Transverse colon (tissue), 4 donors: ENCODE data around the gene PTPRD. TPM values are rescaled to one million over a fixed set of nuclear protein-coding genes. Genes with fewer than 3 reads are reported as not detected.

Source experiments
- DNase-seq: peaks from one replicate; pipeline ENCODE4 v3.0.0-alpha.2; 2019
- H3K27ac ChIP-seq, 4 donors: fragments of 200-600 bp; sonication (generic); 2 replicates each; pipeline ENCODE4 v1.5.1; 2016 to 2018; ENCODE audit warnings: inconsistent platforms in 4 of 4
- H3K27me3 ChIP-seq: fragments of 200-600 bp; sonication (generic); 2 replicates; pipeline ENCODE4 v1.5.1; 2017; ENCODE audit warnings: inconsistent platforms
- H3K36me3 ChIP-seq, 4 donors: fragments of 200-600 bp; sonication (generic); 2 replicates each; pipeline ENCODE4 v1.5.1; 2017 to 2019; ENCODE audit warnings: inconsistent platforms in 4 of 4
- H3K4me1 ChIP-seq, 4 donors: fragments of 200-600 bp; sonication (generic); 2 replicates each; pipeline ENCODE4 v1.5.1; 2017 to 2020; ENCODE audit warnings: inconsistent platforms in 4 of 4
- H3K4me3 ChIP-seq, 4 donors: fragments of 200-600 bp; sonication (generic); 1 replicate in 1 of 4; 2 replicates in 3 of 4; pipeline versions ENCODE4 v1.5.1 to v1.6.1; 2017 to 2019; ENCODE audit warnings: inconsistent platforms in 4 of 4
- H3K9me3 ChIP-seq, 2 donors: fragments of 200-600 bp; sonication (generic); 2 replicates each; pipeline ENCODE4 v1.5.1; 2017 to 2019; ENCODE audit warnings: inconsistent platforms in 2 of 2
- EP300 ChIP-seq: sonication (generic); formaldehyde crosslinking; IDR thresholded peaks from one replicate; pipeline ENCODE4 v1.6.1; 2017; ENCODE audit warnings: antibody characterized with exemption, low read depth
- POLR2A ChIP-seq: fragments of 450-650 bp; IDR thresholded peaks from one replicate; pipeline ENCODE4 v1.6.1; 2016; ENCODE audit warnings: antibody characterized with exemption, mild to moderate bottlenecking, moderate library complexity
- POLR2AphosphoS5 ChIP-seq, 3 donors: sonication (generic); formaldehyde crosslinking; IDR thresholded peaks; one replicate each; pipeline ENCODE4 v1.6.1; 2016; ENCODE audit warnings: antibody characterized with exemption in 3 of 3
- WGBS, 2 donors: methylation state at CpG; one replicate each; pipeline ENCODE4 v1.1.5; 2018; ENCODE audit warnings: low coverage in 1 of 2; 5-methylcytosine and 5-hydroxymethylcytosine counted together
- in situ Hi-C, 4 donors: fragments of 200-750 bp; cut with MboI; loops; one replicate each; pipeline versions ENCODE4 v1.15.0 to v1.15.1; 2017; ENCODE audit warnings: low sequenced_read_pairs in 3 of 4, low pct_ligation_motif_present in 1 of 4, low pct_unique_long_range_greater_than_20kb in 1 of 4
- intact Hi-C: fragments of 100-400 bp; cut with DNase I; formaldehyde crosslinking; loops from one replicate; pipeline ENCODE4 v1.15.1; 2023; ENCODE audit warnings: low total_unique reads
- total RNA-seq, 4 donors: library from RNA; depleted of rRNA; stranded (reverse); fragments of >200 nt; gene quantifications; one replicate each; pipeline ENCODE4 v1.1.0, GENCODE V29; 2016
- TF ChIP-seq, protein P1 (sequence below), 5 experiments: fragments of 200-600 bp in 3 of 5; fragments of 450-650 bp in 2 of 5; sonication (generic) in 3 of 5; IDR thresholded peaks; 1 replicate in 2 of 5; 2 replicates in 3 of 5; pipeline ENCODE4 v1.5.1; 2016 to 2017; ENCODE audit warnings: antibody characterized with exemption in 5 of 5, inconsistent platforms in 3 of 5, mild to moderate bottlenecking in 2 of 5, moderate library complexity in 1 of 5

The PTPRD gene
- total RNA-seq, 4 donors from 2014 or later = 43.0 to 115 (median 79.1) TPM

DNA sequence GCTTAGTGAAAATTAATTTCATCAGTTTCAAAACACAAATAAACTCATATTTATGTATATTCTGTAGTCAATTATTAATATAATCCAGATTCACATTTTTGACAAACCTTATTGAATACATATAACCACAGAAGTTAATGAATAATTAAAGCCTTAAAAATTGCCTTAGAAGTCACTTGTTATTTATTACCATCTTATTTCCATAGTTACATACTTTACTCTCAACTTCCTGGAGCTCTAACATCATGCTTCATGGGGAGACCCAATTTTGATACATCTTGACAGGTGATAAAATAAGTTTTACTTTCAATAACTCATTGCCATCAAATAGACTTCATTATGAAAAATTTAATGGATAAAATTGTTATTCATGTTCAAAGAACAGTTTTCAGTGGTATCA, 1038.7 kb downstream of the PTPRD start:
- DNase-seq = no peak
- Histone ChIP-seq H3K9me3 (no peaks in the 10 kb centered on the region), H3K36me3 (no peaks in the 10 kb centered on the region), H3K4me1 (no peaks in the 10 kb centered on the region), H3K27ac (no peak overlapping the region), H3K27me3 (no peaks in the 10 kb centered on the region), H3K4me3 (no peak overlapping the region)
- TF ChIP-seq, protein P1, sequence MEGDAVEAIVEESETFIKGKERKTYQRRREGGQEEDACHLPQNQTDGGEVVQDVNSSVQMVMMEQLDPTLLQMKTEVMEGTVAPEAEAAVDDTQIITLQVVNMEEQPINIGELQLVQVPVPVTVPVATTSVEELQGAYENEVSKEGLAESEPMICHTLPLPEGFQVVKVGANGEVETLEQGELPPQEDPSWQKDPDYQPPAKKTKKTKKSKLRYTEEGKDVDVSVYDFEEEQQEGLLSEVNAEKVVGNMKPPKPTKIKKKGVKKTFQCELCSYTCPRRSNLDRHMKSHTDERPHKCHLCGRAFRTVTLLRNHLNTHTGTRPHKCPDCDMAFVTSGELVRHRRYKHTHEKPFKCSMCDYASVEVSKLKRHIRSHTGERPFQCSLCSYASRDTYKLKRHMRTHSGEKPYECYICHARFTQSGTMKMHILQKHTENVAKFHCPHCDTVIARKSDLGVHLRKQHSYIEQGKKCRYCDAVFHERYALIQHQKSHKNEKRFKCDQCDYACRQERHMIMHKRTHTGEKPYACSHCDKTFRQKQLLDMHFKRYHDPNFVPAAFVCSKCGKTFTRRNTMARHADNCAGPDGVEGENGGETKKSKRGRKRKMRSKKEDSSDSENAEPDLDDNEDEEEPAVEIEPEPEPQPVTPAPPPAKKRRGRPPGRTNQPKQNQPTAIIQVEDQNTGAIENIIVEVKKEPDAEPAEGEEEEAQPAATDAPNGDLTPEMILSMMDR (IDR thresholded peaks at IDR 0.05) = no peak
- TF ChIP-seq EP300 (no peak), POLR2AphosphoS5 (IDR thresholded peaks at IDR 0.05) (no peak), POLR2A (no peak)
- intact Hi-C loops (no loop called here), in situ Hi-C loops (no loop called here)

DNA sequence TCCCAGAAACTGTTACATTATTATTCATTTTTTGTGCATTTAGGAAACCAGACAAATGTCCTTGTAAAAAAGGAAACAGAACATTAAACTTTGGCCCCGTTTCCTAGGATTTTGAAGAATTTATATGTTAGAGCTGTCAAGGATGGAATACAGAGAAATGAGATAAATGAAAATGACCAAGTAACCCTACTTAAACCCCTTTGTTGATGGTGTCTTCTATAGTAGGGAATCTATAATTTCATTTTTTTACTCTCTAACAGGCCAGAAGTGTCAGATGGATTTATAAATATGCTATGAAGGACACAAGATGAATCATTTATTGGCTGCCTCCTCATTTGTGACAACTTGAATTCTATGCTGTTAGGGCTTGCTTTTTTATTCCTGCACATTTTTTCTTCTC, 1047.1 kb downstream of the PTPRD start:
- DNase-seq = no peak
- Histone ChIP-seq H3K36me3 (no peaks in the 10 kb centered on the region), H3K27me3 (no peaks in the 10 kb centered on the region), H3K27ac (no peak overlapping the region), H3K4me3 (no peak overlapping the region), H3K4me1 (no peaks in the 10 kb centered on the region), H3K9me3 (no peaks in the 10 kb centered on the region)
- in situ Hi-C loops (no loop called here), intact Hi-C loops (no loop called here)
- TF ChIP-seq EP300 (no peak), POLR2AphosphoS5 (IDR thresholded peaks at IDR 0.05) (no peak), POLR2A (no peak)
- TF ChIP-seq, protein P1 (IDR thresholded peaks at IDR 0.05) = no peak
- 26 to 69% methylated on average over 1 of the region's 1 CpG for WGBS, 2 donors

DNA sequence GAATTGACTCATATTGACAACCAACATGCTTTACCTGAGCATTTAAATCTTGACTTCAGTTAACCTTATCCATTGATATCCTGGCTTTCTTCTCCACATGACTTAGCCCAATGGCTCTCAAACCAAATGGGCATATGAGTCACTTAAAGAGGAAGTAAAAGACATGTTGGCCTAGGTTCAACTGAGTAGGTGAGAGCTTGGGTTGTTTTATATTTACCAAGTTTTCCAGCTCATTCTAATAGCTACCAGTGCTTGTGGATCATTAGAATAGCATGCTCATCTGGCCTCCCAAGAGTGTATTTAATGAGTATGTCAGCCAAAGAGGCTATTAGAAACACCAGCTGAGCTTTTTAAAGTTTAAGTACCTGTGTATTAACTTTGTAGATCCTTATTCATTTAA, 1049.0 kb downstream of the PTPRD start:
- intact Hi-C loops = no loop called here
- H3K4me3 ChIP-seq = no peak overlapping the region
- in situ Hi-C loops = no loop called here

DNA sequence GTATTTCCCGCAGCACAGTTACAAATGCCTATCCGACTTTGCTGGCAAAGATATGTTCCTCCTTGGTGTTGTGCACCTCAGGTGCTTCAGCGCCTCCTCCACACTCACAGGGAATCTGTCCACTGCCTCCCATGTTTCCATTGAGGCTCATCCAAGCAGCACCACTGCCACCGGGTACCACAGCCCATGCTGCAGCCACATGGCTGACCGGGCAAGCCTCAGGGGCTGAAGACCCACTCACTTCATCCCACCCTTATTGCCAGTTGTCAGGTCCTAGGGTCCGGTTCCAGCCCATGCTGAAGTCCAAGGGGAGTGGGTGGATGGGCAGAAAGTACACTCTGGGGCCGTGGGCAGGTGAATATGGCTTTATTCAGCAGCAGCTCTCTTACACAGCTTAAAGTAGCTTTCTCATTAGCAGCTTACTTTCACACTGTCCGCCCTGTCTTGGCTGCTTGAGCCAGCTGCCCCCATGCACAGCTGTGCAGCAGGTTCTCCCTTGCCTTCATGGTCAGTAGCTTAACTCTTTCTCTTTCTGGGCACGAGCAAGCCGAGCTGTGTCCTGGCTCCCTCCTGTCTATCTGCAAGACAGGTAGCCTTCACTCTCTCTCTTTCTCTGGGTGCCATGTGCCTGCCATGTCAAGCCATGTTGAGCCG, 1052.3 kb downstream of the PTPRD start:
- H3K4me3 ChIP-seq = no peak overlapping the region
- no peak for TF ChIP-seq POLR2A
- TF ChIP-seq POLR2AphosphoS5 (IDR thresholded peaks at IDR 0.05) = no peak
- TF ChIP-seq, protein P1 (IDR thresholded peaks at IDR 0.05) = no peak
- no peak for TF ChIP-seq EP300
- no peak overlapping the region for H3K27ac ChIP-seq
- WGBS, 2 donors = 75 to 87% methylated on average over 4 to 9 of the region's 11 CpGs
- H3K36me3 ChIP-seq = no peaks in the 10 kb centered on the region
- intact Hi-C loops (no loop called here), in situ Hi-C loops (no loop called here)
- no peak for DNase-seq
- H3K9me3 ChIP-seq = no peaks in the 10 kb centered on the region
- H3K27me3 ChIP-seq = no peaks in the 10 kb centered on the region
- H3K4me1 ChIP-seq = no peaks in the 10 kb centered on the region

More for the DNA sequence above, 1049.0 kb downstream of the PTPRD start:
- H3K27me3 ChIP-seq = no peaks in the 10 kb centered on the region
- no peak for TF ChIP-seq POLR2A
- no peak for TF ChIP-seq POLR2AphosphoS5 (IDR thresholded peaks at IDR 0.05)
- TF ChIP-seq, protein P1 (IDR thresholded peaks at IDR 0.05) = no peak
- no peaks in the 10 kb centered on the region for H3K4me1 ChIP-seq
- no peak for DNase-seq
- H3K27ac ChIP-seq = no peak overlapping the region
- no peaks in the 10 kb centered on the region for H3K9me3 ChIP-seq
- no peaks in the 10 kb centered on the region for H3K36me3 ChIP-seq
